BLaER1 (cell line): ENCODE data around the gene TRIM49B.
"Not testable (repeated sequence)": the region's sequence is repeated elsewhere in the genome, so short reads cannot be mapped to it uniquely, and the experiment has no call there.

Experiments
- H3K27ac ChIP-seq: shearing (Covaris generic); formaldehyde crosslinking; 2 replicates; pipeline ENCODE4 v1.8.1; 2022
- H3K27me3 ChIP-seq: shearing (Covaris generic); formaldehyde crosslinking; 2 replicates; pipeline ENCODE4 v1.8.1; 2022
- H3K36me3 ChIP-seq: shearing (Covaris generic); formaldehyde crosslinking; 2 replicates; pipeline ENCODE4 v1.8.1; 2022
- H3K4me1 ChIP-seq: shearing (Covaris generic); formaldehyde crosslinking; 2 replicates; pipeline ENCODE4 v1.8.1; 2022
- H3K4me2 ChIP-seq: shearing (Covaris generic); formaldehyde crosslinking; 2 replicates; pipeline ENCODE4 v1.8.1; 2022
- H3K4me3 ChIP-seq: shearing (Covaris generic); formaldehyde crosslinking; 2 replicates; pipeline ENCODE4 v1.8.1; 2022
- H3K9ac ChIP-seq: shearing (Covaris generic); formaldehyde crosslinking; 2 replicates; pipeline ENCODE4 v1.8.1; 2022
- H3K9me3 ChIP-seq: shearing (Covaris generic); formaldehyde crosslinking; 2 replicates; pipeline ENCODE4 v1.8.1; 2022
- H4K20me1 ChIP-seq: shearing (Covaris generic); formaldehyde crosslinking; 2 replicates; pipeline ENCODE4 v1.8.1; 2022

The TRIM49B gene, protein sequence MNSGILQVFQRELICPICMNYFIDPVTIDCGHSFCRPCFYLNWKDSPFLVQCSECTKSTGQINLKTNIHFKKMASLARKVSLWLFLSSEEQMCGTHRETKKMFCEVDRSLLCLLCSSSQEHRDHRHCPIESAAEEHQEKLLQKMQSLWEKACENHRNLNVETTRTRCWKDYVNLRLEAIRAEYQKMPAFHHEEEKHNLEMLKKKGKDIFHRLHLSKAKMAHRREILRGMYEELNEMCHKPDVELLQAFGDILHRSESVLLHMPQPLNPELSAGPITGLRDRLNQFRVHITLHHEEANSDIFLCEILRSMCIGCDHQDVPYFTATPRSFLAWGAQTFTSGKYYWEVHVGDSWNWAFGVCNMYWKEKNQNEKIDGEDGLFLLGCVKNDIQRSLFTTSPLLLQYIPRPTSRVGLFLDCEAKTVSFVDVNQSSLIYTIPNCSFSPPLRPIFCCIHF

DNA sequence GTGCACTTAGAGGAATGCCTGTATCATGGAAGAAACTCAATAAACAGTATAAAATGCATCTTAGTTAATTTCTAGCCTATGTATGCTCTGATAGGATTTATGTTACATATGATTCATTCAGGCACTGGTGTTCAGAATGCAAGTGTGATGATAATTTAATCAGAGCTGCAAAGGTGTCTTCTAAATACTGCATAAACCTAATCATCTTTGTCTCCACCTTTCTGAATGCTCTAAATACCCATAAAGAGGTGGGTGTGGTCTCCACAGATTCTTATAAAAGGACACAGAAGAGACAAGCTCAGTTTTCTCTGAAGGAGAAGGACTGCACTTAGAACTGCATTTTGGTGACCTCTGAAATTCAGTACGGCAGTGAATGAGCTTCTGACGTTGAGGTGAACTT is at the start of gene TRIM49B:
TSS of gene TRIM49B (plus strand) at position 301 of the 400 bp plus-strand sequence. CDS start 2,777 bp downstream, outside the sequence.
- not testable (repeated sequence) for H3K9me3 ChIP-seq, H3K27me3 ChIP-seq, H3K4me2 ChIP-seq, H3K36me3 ChIP-seq, H3K9ac ChIP-seq, H3K27ac ChIP-seq, H3K4me1 ChIP-seq, H3K4me3 ChIP-seq, H4K20me1 ChIP-seq

DNA sequence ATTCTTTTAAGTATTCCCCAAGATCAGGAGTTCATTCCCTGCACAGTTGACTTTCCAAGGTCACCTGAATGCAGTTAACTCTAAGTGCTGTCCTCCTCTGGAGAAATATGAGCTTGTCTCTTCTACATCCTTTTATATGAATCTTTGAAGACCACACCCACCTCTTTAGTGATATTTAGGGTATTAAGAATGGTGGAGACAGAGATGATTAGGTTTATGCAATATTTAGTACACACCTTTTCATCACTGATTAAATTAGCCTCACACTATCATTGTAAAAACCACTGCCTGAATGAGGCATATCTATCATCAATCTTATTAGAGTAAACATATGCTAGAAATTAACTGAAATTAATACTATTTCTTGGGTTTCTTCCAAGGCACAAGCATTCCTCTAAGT is 44.8 kb upstream of the TRIM49B start, which contains the start of gene TRIM51G:
TSS of gene TRIM51G (minus strand) at position 101 of the 400 bp plus-strand sequence. CDS start 2,190 bp downstream, outside the sequence.
- H4K20me1 ChIP-seq, H3K4me2 ChIP-seq, H3K36me3 ChIP-seq, H3K4me3 ChIP-seq, H3K27me3 ChIP-seq, H3K27ac ChIP-seq, H3K9me3 ChIP-seq, H3K9ac ChIP-seq: not testable (repeated sequence)
- peaks cover 15% of the 10 kb centered on the region for H3K4me1 ChIP-seq

DNA sequence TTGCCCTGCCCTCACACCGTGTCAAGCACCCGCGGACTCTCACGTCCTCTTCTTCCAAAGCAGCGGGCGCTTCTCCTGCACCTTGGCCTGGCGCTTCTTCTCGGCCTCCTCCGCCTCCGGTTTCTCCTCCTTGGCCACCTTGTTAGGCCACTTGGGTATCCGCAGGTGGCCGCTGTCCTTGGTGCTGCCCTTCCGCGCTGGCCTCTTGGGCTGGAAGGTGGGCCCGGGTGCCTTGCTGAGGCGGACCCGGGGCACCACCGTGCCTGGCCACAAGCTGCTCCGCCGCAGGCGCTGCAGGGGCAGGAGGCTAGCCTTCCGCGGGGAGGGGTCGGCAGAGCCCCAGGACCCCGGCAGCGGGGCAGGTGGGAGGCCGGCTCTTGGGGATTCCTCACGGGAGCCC is 19.6 kb downstream of the TRIM49B start:
- not testable (repeated sequence) for H3K27ac ChIP-seq, H3K27me3 ChIP-seq, H3K36me3 ChIP-seq, H3K4me2 ChIP-seq, H3K4me1 ChIP-seq, H3K4me3 ChIP-seq, H4K20me1 ChIP-seq, H3K9ac ChIP-seq
- H3K9me3 ChIP-seq, result peaks cover 19% of the 10 kb centered on the region

DNA sequence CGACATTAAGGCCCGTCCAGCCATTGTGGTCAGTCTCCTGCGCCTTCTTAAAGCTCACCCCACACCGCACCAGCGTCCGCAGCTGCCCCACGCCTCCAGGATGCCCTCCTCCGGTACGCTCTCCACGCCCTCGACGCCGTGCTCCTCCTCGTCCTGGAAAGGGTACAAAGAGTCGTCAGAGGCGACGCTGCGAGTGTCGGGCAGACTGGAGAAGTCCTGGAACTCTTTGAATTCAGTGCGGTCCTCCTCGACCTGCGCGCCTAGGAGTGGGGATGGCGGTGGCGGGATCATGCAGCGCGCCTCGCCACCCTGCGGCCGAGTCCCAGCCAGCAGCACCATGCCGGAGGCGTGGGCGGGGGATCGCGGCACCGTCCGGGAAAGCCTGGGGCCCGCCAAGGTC is 21.2 kb downstream of the TRIM49B start:
- H4K20me1 ChIP-seq, H3K27me3 ChIP-seq, H3K9ac ChIP-seq, H3K4me3 ChIP-seq, H3K27ac ChIP-seq, H3K36me3 ChIP-seq, H3K4me2 ChIP-seq, H3K4me1 ChIP-seq: not testable (repeated sequence)
- H3K9me3 ChIP-seq, result peaks cover 19% of the 10 kb centered on the region

DNA sequence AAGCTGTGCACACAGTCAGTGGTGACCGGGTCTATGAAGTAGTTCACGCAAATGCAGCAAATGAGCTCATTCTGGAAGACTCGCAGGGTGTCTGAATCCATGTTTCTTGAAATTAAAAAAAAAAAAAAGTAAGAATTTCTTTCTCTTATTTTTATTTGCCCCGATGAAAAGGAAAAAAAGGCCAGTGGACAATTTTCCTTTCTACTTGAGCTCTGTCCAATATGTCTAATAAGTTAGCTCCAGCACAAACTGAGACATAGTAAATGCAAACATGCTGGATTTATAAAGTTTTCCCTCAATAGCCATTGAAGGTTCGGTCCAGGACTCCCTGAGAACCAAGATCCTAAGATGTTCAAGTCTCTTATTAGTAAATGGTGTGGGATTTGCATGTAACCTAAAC is 30.4 kb downstream of the TRIM49B start, which contains the start of gene TRIM64C:
TSS of gene TRIM64C (minus strand) at position 101 of the 400 bp plus-strand sequence. CDS start at position 101, 0 bp downstream.
- not testable (repeated sequence) for H3K4me3 ChIP-seq, H3K27ac ChIP-seq, H4K20me1 ChIP-seq, H3K9ac ChIP-seq, H3K4me1 ChIP-seq, H3K36me3 ChIP-seq, H3K4me2 ChIP-seq, H3K9me3 ChIP-seq, H3K27me3 ChIP-seq

DNA sequence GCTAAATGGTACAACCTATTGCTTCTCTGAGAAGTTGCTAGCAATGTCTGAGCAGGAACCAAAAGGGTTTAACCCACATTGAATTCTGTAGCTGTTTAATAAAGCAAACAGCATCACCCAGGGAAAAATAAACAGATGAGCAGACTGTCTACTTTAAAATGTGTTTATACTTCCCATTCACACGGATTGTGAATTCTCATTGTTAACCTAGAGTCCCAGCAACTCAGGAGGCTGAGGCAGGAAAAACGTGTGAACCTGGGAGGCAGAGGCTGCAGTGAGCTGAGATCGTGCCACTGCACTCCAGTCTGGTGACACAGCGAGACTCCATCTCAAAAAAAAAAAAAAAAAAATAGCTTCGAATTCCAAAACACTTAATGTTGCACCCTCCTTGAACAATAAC is 41.3 kb downstream of the TRIM49B start:
- not testable (repeated sequence) for H3K27me3 ChIP-seq, H3K9me3 ChIP-seq, H3K4me3 ChIP-seq, H3K9ac ChIP-seq, H3K4me1 ChIP-seq, H4K20me1 ChIP-seq, H3K27ac ChIP-seq, H3K36me3 ChIP-seq, H3K4me2 ChIP-seq
